ENCODE measurements around the gene FAAP20. TPM values are rescaled to one million over a fixed set of nuclear protein-coding genes. Genes with fewer than 3 reads are reported as not detected.

The FAAP20 gene, protein sequence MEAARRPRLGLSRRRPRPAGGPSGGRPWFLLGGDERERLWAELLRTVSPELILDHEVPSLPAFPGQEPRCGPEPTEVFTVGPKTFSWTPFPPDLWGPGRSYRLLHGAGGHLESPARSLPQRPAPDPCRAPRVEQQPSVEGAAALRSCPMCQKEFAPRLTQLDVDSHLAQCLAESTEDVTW
- total RNA-seq, result 19.6 and 21.7 TPM in 2 replicates

GRCh38 chr1:2194319-2194897 lies at the start of gene FAAP20:
Gene FAAP20, minus strand, starts transcription at chr1:2194772. Its CDS starts 23 bp downstream, at chr1:2194749.

GRCh38 chr1:2228157-2228594 lies 33.6 kb upstream of the FAAP20 start, which contains the start of gene SKI:
Gene SKI, plus strand, starts transcription at chr1:2228319. Its CDS starts 448 bp downstream, at chr1:2228767.

Other genes with a start within 250 kb of the FAAP20 start
- not detected in 2 replicates for gene CFAP74, start 191.0 kb downstream of the FAAP20 start, total RNA-seq
- not detected in 2 replicates for gene GABRD, start 175.4 kb downstream of the FAAP20 start, total RNA-seq
- 3.3 and 3.7 TPM in 2 replicates for gene PRKCZ, start 144.4 kb downstream of the FAAP20 start, total RNA-seq
- 19.7 and 29.9 TPM in 2 replicates for gene SKI, start 33.5 kb upstream of the FAAP20 start, total RNA-seq
- gene MORN1, start 196.8 kb upstream of the FAAP20 start, total RNA-seq, result 8.6 and 10.4 TPM in 2 replicates
- gene RER1, start 197.1 kb upstream of the FAAP20 start, total RNA-seq, result 90.5 and 126 TPM in 2 replicates
- gene PEX10, start 217.8 kb upstream of the FAAP20 start, total RNA-seq, result 27.9 and 28.0 TPM in 2 replicates